ENCODE measurements around the gene NEUROD2. TPM values are rescaled to one million over a fixed set of nuclear protein-coding genes. Genes with fewer than 3 reads are reported as not detected.

NEUROD2 gene
- total RNA-seq, 1 experiment from 2014 or later, result not detected

GRCh38 chr17:39572121-39572520 is 35.6 kb downstream of the NEUROD2 start:
- no peak overlapping the region for H3K4me3 Mint-ChIP-seq (ENCODE audit: unreplicated experiment)
- no TSS peak for BruUV-seq (replicated peaks)

GRCh38 chr17:39569126-39569525 is 38.6 kb downstream of the NEUROD2 start:
- ChIA-PET CTCF (interaction anchor here (1.2 kb wide), 1 partner anchor 54 kb away, joined by 3 read pairs; no protein-coding TSS in a partner anchor), POLR2A (no interaction called here)
- TF ChIP-seq, protein P1, sequence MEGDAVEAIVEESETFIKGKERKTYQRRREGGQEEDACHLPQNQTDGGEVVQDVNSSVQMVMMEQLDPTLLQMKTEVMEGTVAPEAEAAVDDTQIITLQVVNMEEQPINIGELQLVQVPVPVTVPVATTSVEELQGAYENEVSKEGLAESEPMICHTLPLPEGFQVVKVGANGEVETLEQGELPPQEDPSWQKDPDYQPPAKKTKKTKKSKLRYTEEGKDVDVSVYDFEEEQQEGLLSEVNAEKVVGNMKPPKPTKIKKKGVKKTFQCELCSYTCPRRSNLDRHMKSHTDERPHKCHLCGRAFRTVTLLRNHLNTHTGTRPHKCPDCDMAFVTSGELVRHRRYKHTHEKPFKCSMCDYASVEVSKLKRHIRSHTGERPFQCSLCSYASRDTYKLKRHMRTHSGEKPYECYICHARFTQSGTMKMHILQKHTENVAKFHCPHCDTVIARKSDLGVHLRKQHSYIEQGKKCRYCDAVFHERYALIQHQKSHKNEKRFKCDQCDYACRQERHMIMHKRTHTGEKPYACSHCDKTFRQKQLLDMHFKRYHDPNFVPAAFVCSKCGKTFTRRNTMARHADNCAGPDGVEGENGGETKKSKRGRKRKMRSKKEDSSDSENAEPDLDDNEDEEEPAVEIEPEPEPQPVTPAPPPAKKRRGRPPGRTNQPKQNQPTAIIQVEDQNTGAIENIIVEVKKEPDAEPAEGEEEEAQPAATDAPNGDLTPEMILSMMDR (IDR thresholded peaks at IDR 0.05; ENCODE audit: unreplicated experiment), result no peak
- DNase-seq (ENCODE audit: unreplicated experiment), result no peak
- H3K27me3 Mint-ChIP-seq (ENCODE audit: insufficient read depth, unreplicated experiment), result no peaks in the 10 kb centered on the region
- BruUV-seq (replicated peaks), result no TSS peak
- H3K27ac Mint-ChIP-seq (ENCODE audit: low read depth, unreplicated experiment), result no peak overlapping the region
- peaks cover 37% of the 10 kb centered on the region for H3K36me3 Mint-ChIP-seq (ENCODE audit: insufficient read depth, unreplicated experiment)
- no peaks in the 10 kb centered on the region for H3K4me1 Mint-ChIP-seq (ENCODE audit: insufficient read depth, unreplicated experiment)
- intact Hi-C loops (cut with micrococcal nuclease), result no loop called here
- H3K4me3 Mint-ChIP-seq (ENCODE audit: unreplicated experiment), result no peak overlapping the region
- peaks cover 12% of the 10 kb centered on the region for H3K9me3 Mint-ChIP-seq (ENCODE audit: unreplicated experiment)

More at GRCh38 chr17:39572121-39572520, 35.6 kb downstream of the NEUROD2 start:
- Mint-ChIP-seq H3K27ac (ENCODE audit: low read depth, unreplicated experiment) (no peak overlapping the region), H3K4me1 (ENCODE audit: insufficient read depth, unreplicated experiment) (no peaks in the 10 kb centered on the region), H3K27me3 (ENCODE audit: insufficient read depth, unreplicated experiment) (no peaks in the 10 kb centered on the region), H3K9me3 (ENCODE audit: unreplicated experiment) (peaks cover 12% of the 10 kb centered on the region), H3K36me3 (ENCODE audit: insufficient read depth, unreplicated experiment) (peaks cover 26% of the 10 kb centered on the region)
- TF ChIP-seq, protein P1 (IDR thresholded peaks at IDR 0.05; ENCODE audit: unreplicated experiment), result no peak
- intact Hi-C loops (cut with micrococcal nuclease), result no loop called here
- DNase-seq (ENCODE audit: unreplicated experiment), result no peak
- POLR2A ChIA-PET, result interaction anchor here (1.1 to 1.3 kb wide), 2 partner anchors 11 to 111 kb away, joined by 4 to 6 read pairs; partner anchors contain the start of gene CDK12
- CTCF ChIA-PET, result interaction anchor here (0.6 to 1.3 kb wide), 2 partner anchors 7 to 124 kb away, joined by 3 read pairs; no protein-coding TSS in a partner anchor

GRCh38 chr17:39568702-39569101 is 39.0 kb downstream of the NEUROD2 start:
- BruUV-seq (replicated peaks), result no TSS peak
- DNase-seq (ENCODE audit: unreplicated experiment), result no peak
- intact Hi-C loops (cut with micrococcal nuclease), result no loop called here
- H3K36me3 Mint-ChIP-seq (ENCODE audit: insufficient read depth, unreplicated experiment), result peaks cover 37% of the 10 kb centered on the region
- ChIA-PET POLR2A (no interaction called here), CTCF (no interaction called here)
- H3K27me3 Mint-ChIP-seq (ENCODE audit: insufficient read depth, unreplicated experiment), result no peaks in the 10 kb centered on the region
- H3K4me1 Mint-ChIP-seq (ENCODE audit: insufficient read depth, unreplicated experiment), result no peaks in the 10 kb centered on the region
- H3K27ac Mint-ChIP-seq (ENCODE audit: low read depth, unreplicated experiment), result no peak overlapping the region
- H3K9me3 Mint-ChIP-seq (ENCODE audit: unreplicated experiment), result peaks cover 12% of the 10 kb centered on the region
- no peak overlapping the region for H3K4me3 Mint-ChIP-seq (ENCODE audit: unreplicated experiment)
- TF ChIP-seq, protein P1 (IDR thresholded peaks at IDR 0.05; ENCODE audit: unreplicated experiment), result no peak

- ChIA-PET POLR2A (interaction anchor here (1.2 kb wide), 1 partner anchor 24 kb away, joined by 3 read pairs; no protein-coding TSS in a partner anchor), CTCF (interaction anchor here (3.1 kb wide), 1 partner anchor 56 kb away, joined by 12 read pairs; no protein-coding TSS in a partner anchor)
- Mint-ChIP-seq H3K36me3 (ENCODE audit: insufficient read depth, unreplicated experiment) (peaks cover 49% of the 10 kb centered on the region), H3K4me1 (ENCODE audit: insufficient read depth, unreplicated experiment) (no peaks in the 10 kb centered on the region), H3K4me3 (ENCODE audit: unreplicated experiment) (no peak overlapping the region), H3K9me3 (ENCODE audit: unreplicated experiment) (peaks cover 6% of the 10 kb centered on the region), H3K27me3 (ENCODE audit: insufficient read depth, unreplicated experiment) (no peaks in the 10 kb centered on the region), H3K27ac (ENCODE audit: low read depth, unreplicated experiment) (no peak overlapping the region)
- no TSS peak for BruUV-seq (replicated peaks)
- TF ChIP-seq, protein P1 (IDR thresholded peaks at IDR 0.05; ENCODE audit: unreplicated experiment), result no peak
- no peak for DNase-seq (ENCODE audit: unreplicated experiment)
- intact Hi-C loops (cut with micrococcal nuclease), result no loop called here
These were observed 41.4 kb downstream of the NEUROD2 start for GRCh38 chr17:39566094-39566850.

All from MCF 10A (cell line).